ENCODE measurements around the gene RGS13.

GRCh38 chr1:192609110-192610079 lies 26.6 kb upstream of the RGS13 start:
- TF ChIP-seq CTCF (IDR thresholded peaks at IDR 0.05) (peak in 1 of 3 experiments; percentile 5), POLR2AphosphoS5 (IDR thresholded peaks at IDR 0.05) (peak in 1 of 2 donors; percentile 39), EP300 (IDR thresholded peaks at IDR 0.05) (no peak)
